H9 (cell line): Measurements from ENCODE around the gene AKR1B15. TPM values are rescaled to one million over a fixed set of nuclear protein-coding genes. Genes with fewer than 3 reads are reported as not detected.
"Not testable (repeated sequence)": the region's sequence is repeated elsewhere in the genome, so short reads cannot be mapped to it uniquely, and the experiment has no call there.

Experiments
- DNase-seq: peaks from one replicate; pipeline ENCODE4 v3.0.0-alpha.2; 2017
- H2AFZ ChIP-seq: one replicate; pipeline ENCODE4 v1.6.1; 2013; ENCODE audit warnings: mild to moderate bottlenecking, low read length, control low read depth, moderate library complexity
- H2AK5ac ChIP-seq: 2 replicates; pipeline ENCODE4 v1.6.1; 2013; ENCODE audit warnings: low read length, control low read depth, mixed read lengths; ENCODE audit not compliant: insufficient read length
- H2BK120ac ChIP-seq: one replicate; pipeline ENCODE4 v1.6.1; 2013; ENCODE audit warnings: low read depth, mild to moderate bottlenecking, low read length, control low read depth, inconsistent platforms; ENCODE audit not compliant: poor library complexity, severe bottlenecking
- H2BK12ac ChIP-seq: 2 replicates; pipeline ENCODE4 v1.6.1; 2013; ENCODE audit warnings: low read length, control low read depth, mixed read lengths, low read depth; ENCODE audit not compliant: insufficient read length
- H2BK15ac ChIP-seq: 2 replicates; pipeline ENCODE4 v1.6.1; 2013; ENCODE audit warnings: low read depth, low read length, control low read depth
- H2BK20ac ChIP-seq: one replicate; pipeline ENCODE4 v1.6.1; 2013; ENCODE audit warnings: low read depth, mild to moderate bottlenecking, low read length, control low read depth, inconsistent platforms; ENCODE audit not compliant: poor library complexity, severe bottlenecking
- H2BK5ac ChIP-seq: 2 replicates; pipeline ENCODE4 v1.6.1; 2013; ENCODE audit warnings: low read length, control low read depth, mixed read lengths; ENCODE audit not compliant: insufficient read length
- H3K14ac ChIP-seq: 2 replicates; pipeline ENCODE4 v1.6.1; 2013; ENCODE audit warnings: low read length, control low read depth; ENCODE audit not compliant: insufficient read depth
- H3K18ac ChIP-seq: 2 replicates; pipeline ENCODE4 v1.6.1; 2013; ENCODE audit warnings: low read depth, mild to moderate bottlenecking, mixed read lengths, low read length, control low read depth; ENCODE audit not compliant: insufficient read length
- H3K23ac ChIP-seq: 2 replicates; pipeline ENCODE4 v1.6.1; 2013; ENCODE audit warnings: low read length, control low read depth, mixed read lengths, low read depth; ENCODE audit not compliant: insufficient read length
- H3K23me2 ChIP-seq: 2 replicates; pipeline ENCODE4 v1.6.1; 2013; ENCODE audit warnings: low read depth, mild to moderate bottlenecking, mixed read lengths, low read length, control low read depth; ENCODE audit not compliant: insufficient read length, poor library complexity, severe bottlenecking
- H3K27ac ChIP-seq: 2 replicates; pipeline ENCODE4 v1.5.1; 2013; ENCODE audit warnings: low read length, control low read depth, mixed read lengths, low read depth; ENCODE audit not compliant: insufficient read length
- H3K27me3 ChIP-seq: 2 replicates; pipeline ENCODE4 v1.6.1; 2013; ENCODE audit warnings: low read length, control low read depth, inconsistent platforms; ENCODE audit not compliant: insufficient read depth
- H3K4ac ChIP-seq: 2 replicates; pipeline ENCODE4 v1.6.1; 2013; ENCODE audit warnings: low read depth, mild to moderate bottlenecking, control low read depth, inconsistent platforms, low read length, moderate library complexity
- H3K4me1 ChIP-seq: 2 replicates; pipeline ENCODE4 v1.6.1; 2013; ENCODE audit warnings: low read length, control low read depth, inconsistent platforms; ENCODE audit not compliant: insufficient read depth
- H3K4me2 ChIP-seq: 2 replicates; pipeline ENCODE4 v1.6.1; 2013; ENCODE audit warnings: low read length, control low read depth, mixed read lengths; ENCODE audit not compliant: insufficient read length, insufficient read depth
- H3K56ac ChIP-seq: 2 replicates; pipeline ENCODE4 v1.6.1; 2013; ENCODE audit warnings: low read depth, mild to moderate bottlenecking, mixed read lengths, low read length, control low read depth; ENCODE audit not compliant: insufficient read length
- H3K79me1 ChIP-seq: 2 replicates; pipeline ENCODE4 v1.6.1; 2013; ENCODE audit warnings: low read depth, mild to moderate bottlenecking, moderate library complexity, low read length, control low read depth, inconsistent platforms; ENCODE audit not compliant: insufficient read depth, poor library complexity, severe bottlenecking
- H3K79me2 ChIP-seq: 2 replicates; pipeline ENCODE4 v1.6.1; 2013; ENCODE audit warnings: low read length, control low read depth, inconsistent platforms; ENCODE audit not compliant: insufficient read depth
- H3K9ac ChIP-seq: 2 replicates; pipeline ENCODE4 v1.6.1; 2013; ENCODE audit warnings: low read length, control low read depth, mixed read lengths; ENCODE audit not compliant: insufficient read length; ENCODE audit errors: extremely low read depth
- H3K9me3 ChIP-seq: one replicate; pipeline ENCODE4 v1.6.1; 2013; ENCODE audit warnings: low read depth, low read length, inconsistent platforms; ENCODE audit not compliant: control insufficient read depth
- H3T11ph ChIP-seq: one replicate; pipeline ENCODE4 v1.6.1; 2013; ENCODE audit warnings: mild to moderate bottlenecking, low read length, control low read depth, inconsistent platforms
- H4K20me1 ChIP-seq: one replicate; pipeline ENCODE4 v1.6.1; 2013; ENCODE audit not compliant: control insufficient read depth, insufficient read length, insufficient read depth
- H4K5ac ChIP-seq: 2 replicates; pipeline ENCODE4 v1.6.1; 2013; ENCODE audit warnings: low read depth, mild to moderate bottlenecking, mixed read lengths, low read length, control low read depth; ENCODE audit not compliant: insufficient read length
- H4K8ac ChIP-seq: replicated peaks from 2 replicates; pipeline ENCODE4 v1.6.1; 2013; ENCODE audit warnings: low read length, control low read depth, mixed read lengths, low read depth; ENCODE audit not compliant: insufficient read length
- H4K91ac ChIP-seq: 2 replicates; pipeline ENCODE4 v1.6.1; 2013; ENCODE audit warnings: low read depth, mild to moderate bottlenecking, moderate library complexity, mixed read lengths, low read length, control low read depth; ENCODE audit not compliant: insufficient read length
- H3K27ac Mint-ChIP-seq, 3 experiments: 2 replicates in 2 of 3; 3 replicates in 1 of 3; pipeline ENCODE4 v1.8.0; 2020 to 2021; ENCODE audit warnings: mixed read lengths in 3 of 3, mild to moderate bottlenecking in 1 of 3, moderate library complexity in 1 of 3
- H3K27me3 Mint-ChIP-seq: 2 replicates; pipeline ENCODE4 v1.8.0; 2021; ENCODE audit warnings: low read depth, mild to moderate bottlenecking, moderate library complexity, mixed read lengths
- H3K36me3 Mint-ChIP-seq, 3 experiments: 2 replicates in 2 of 3; 3 replicates in 1 of 3; pipeline ENCODE4 v1.8.0; 2020 to 2021; ENCODE audit warnings: low read depth in 3 of 3, mixed read lengths in 3 of 3; ENCODE audit not compliant: insufficient read depth in 1 of 3
- H3K4me1 Mint-ChIP-seq, 2 experiments: 2 replicates each; pipeline ENCODE4 v1.8.0; 2020; ENCODE audit warnings: mixed read lengths in 2 of 2
- H3K4me3 Mint-ChIP-seq, 2 experiments: 2 replicates in 1 of 2; 3 replicates in 1 of 2; pipeline ENCODE4 v1.8.0; 2020 to 2021; ENCODE audit warnings: mild to moderate bottlenecking in 2 of 2, mixed read lengths in 2 of 2, moderate library complexity in 1 of 2
- H3K9me3 Mint-ChIP-seq, 2 experiments: 2 replicates in 1 of 2; 3 replicates in 1 of 2; pipeline ENCODE4 v1.8.0; 2020; ENCODE audit warnings: mild to moderate bottlenecking in 2 of 2, mixed read lengths in 2 of 2, moderate library complexity in 1 of 2
- CTCF ChIP-seq: fragments of 200-600 bp; sonication (generic); conservative IDR thresholded peaks from 3 replicates; pipeline ENCODE4 v1.8.0; 2021; ENCODE audit warnings: antibody characterized with exemption, mild to moderate bottlenecking
- WGBS: extraction: QIAGEN DNeasy Blood & Tissue Kit; methylation state at CpG from one replicate; pipeline ENCODE4 v1.1.7; 2013; ENCODE audit warnings: missing lambda C conversion rate, low lambda C conversion rate, mixed read lengths; ENCODE audit not compliant: insufficient read length; ENCODE audit errors: extremely low coverage; 5-methylcytosine and 5-hydroxymethylcytosine counted together
- total RNA-seq: library from RNA; stranded (reverse); gene quantifications from 2 replicates; pipeline ENCODE4 v1.2.1, GENCODE V29; 2021

Gene AKR1B15
- total RNA-seq, 1 experiment from 2014 or later = not detected

- Histone ChIP-seq H3K79me1 (no peaks in the 10 kb centered on the region), H2BK15ac (no peak overlapping the region), H3K9me3 (no peaks in the 10 kb centered on the region), H3K18ac (no peak overlapping the region), H3K4ac (no peak overlapping the region), H4K91ac (no peak overlapping the region), H3K27ac (no peak overlapping the region), H2BK5ac (no peak overlapping the region), H4K20me1 (no peaks in the 10 kb centered on the region), H2BK20ac (no peak overlapping the region), H3K14ac (no peak overlapping the region), H2BK12ac (no peak overlapping the region), H3K56ac (no peak overlapping the region), H3K4me1 (no peaks in the 10 kb centered on the region), H4K8ac (no peak overlapping the region), H3K4me2 (no peak overlapping the region), H2BK120ac (no peak overlapping the region), H2AFZ (no peak overlapping the region), H3K27me3 (no peaks in the 10 kb centered on the region), H3K79me2 (no peaks in the 10 kb centered on the region), H4K5ac (no peak overlapping the region), H3K23ac (no peak overlapping the region), H2AK5ac (no peak overlapping the region), H3K23me2 (no peaks in the 10 kb centered on the region), H3K9ac (no peak overlapping the region), H3T11ph (no peak overlapping the region)
- peaks cover 4% of the 10 kb centered on the region; the same call in 1 of the 2 replicates for H3K27me3 Mint-ChIP-seq
- TF ChIP-seq CTCF = no peak
- no peaks in the 10 kb centered on the region for H3K36me3 Mint-ChIP-seq
- H3K4me3 Mint-ChIP-seq = no peak overlapping the region
- no peak for DNase-seq
- no peaks in the 10 kb centered on the region; a peak in 1 of 5 replicates for H3K9me3 Mint-ChIP-seq
- no CpG with 5 or more reads among the region's 3 CpGs for WGBS
- H3K4me1 Mint-ChIP-seq = 0 out of 4 replicates have a peak, but pooled peaks cover 0 to 4% of the 10 kb centered on the region in 2 experiments
- H3K27ac Mint-ChIP-seq = no peak overlapping the region
These were observed 13.0 kb upstream of the AKR1B15 start for GRCh38 chr7:134535919-134536299.

GRCh38 chr7:134536558-134536957, 12.4 kb upstream of the AKR1B15 start:
- H3K27me3 Mint-ChIP-seq, H2BK20ac ChIP-seq, H3K4me1 ChIP-seq, H3K23ac ChIP-seq, H2AFZ ChIP-seq, DNase-seq, H3K27me3 ChIP-seq, H2BK15ac ChIP-seq, H4K91ac ChIP-seq, H3K4me3 Mint-ChIP-seq, H3K9me3 ChIP-seq, H2BK12ac ChIP-seq, H3K79me1 ChIP-seq, H3K79me2 ChIP-seq, H3K23me2 ChIP-seq, H2AK5ac ChIP-seq, H3K9ac ChIP-seq, H3K4ac ChIP-seq, H3K9me3 Mint-ChIP-seq, H4K5ac ChIP-seq, H4K8ac ChIP-seq, H2BK5ac ChIP-seq, H3K36me3 Mint-ChIP-seq, H3K27ac ChIP-seq, H3K18ac ChIP-seq, H3T11ph ChIP-seq, H3K4me1 Mint-ChIP-seq, H3K56ac ChIP-seq, H3K14ac ChIP-seq, H2BK120ac ChIP-seq, H3K4me2 ChIP-seq, H4K20me1 ChIP-seq, H3K27ac Mint-ChIP-seq: not testable (repeated sequence)
- no CpG with 5 or more reads among the region's 3 CpGs for WGBS
